H1 (cell line): ENCODE measurements around the gene PER2.

Experiments used
- CHD1 ChIP-seq: IDR thresholded peaks from 2 replicates; pipeline ENCODE4 v1.6.1; 2012; ENCODE audit warnings: low read depth, low read length, improper control_type of control experiment
- CTCF ChIP-seq, 3 experiments: IDR thresholded peaks; 1 replicate in 2 of 3; 2 replicates in 1 of 3; pipeline versions ENCODE4 v1.5.1 to v1.6.1; 2011; ENCODE audit warnings: low read length in 3 of 3, mild to moderate bottlenecking in 3 of 3, inconsistent platforms in 2 of 3, low read depth in 1 of 3, moderate library complexity in 1 of 3; ENCODE audit not compliant: insufficient read depth in 1 of 3; ENCODE audit errors: control extremely low read depth in 1 of 3
- EP300 ChIP-seq, 2 experiments: IDR thresholded peaks; 1 replicate in 1 of 2; 2 replicates in 1 of 2; pipeline ENCODE4 v1.6.1; 2011 to 2012; ENCODE audit warnings: low read depth in 2 of 2, low read length in 2 of 2, mild to moderate bottlenecking in 2 of 2, borderline replicate concordance in 1 of 2, inconsistent platforms in 1 of 2, moderate library complexity in 1 of 2
- JUN ChIP-seq: IDR thresholded peaks from 2 replicates; pipeline ENCODE4 v1.6.1; 2011; ENCODE audit warnings: low read depth, mild to moderate bottlenecking, improper control_type of control experiment, low read length
- MAX ChIP-seq: IDR thresholded peaks from 2 replicates; pipeline ENCODE4 v1.6.1; 2012; ENCODE audit warnings: inconsistent platforms
- POLR2A ChIP-seq, 2 experiments: IDR thresholded peaks; 1 replicate in 1 of 2; 2 replicates in 1 of 2; pipeline ENCODE4 v1.6.1; 2011; ENCODE audit warnings: low read depth in 2 of 2, low read length in 2 of 2, mild to moderate bottlenecking in 2 of 2; ENCODE audit errors: control extremely low read depth in 1 of 2
- POLR2AphosphoS5 ChIP-seq: IDR thresholded peaks from 2 replicates; pipeline ENCODE4 v1.6.1; 2011; ENCODE audit warnings: low read depth, low read length
- ZNF274 ChIP-seq: IDR thresholded peaks from 2 replicates; pipeline ENCODE4 v1.7.0; 2012; ENCODE audit warnings: low read length, borderline replicate concordance; ENCODE audit errors: extremely low read depth

DNA sequence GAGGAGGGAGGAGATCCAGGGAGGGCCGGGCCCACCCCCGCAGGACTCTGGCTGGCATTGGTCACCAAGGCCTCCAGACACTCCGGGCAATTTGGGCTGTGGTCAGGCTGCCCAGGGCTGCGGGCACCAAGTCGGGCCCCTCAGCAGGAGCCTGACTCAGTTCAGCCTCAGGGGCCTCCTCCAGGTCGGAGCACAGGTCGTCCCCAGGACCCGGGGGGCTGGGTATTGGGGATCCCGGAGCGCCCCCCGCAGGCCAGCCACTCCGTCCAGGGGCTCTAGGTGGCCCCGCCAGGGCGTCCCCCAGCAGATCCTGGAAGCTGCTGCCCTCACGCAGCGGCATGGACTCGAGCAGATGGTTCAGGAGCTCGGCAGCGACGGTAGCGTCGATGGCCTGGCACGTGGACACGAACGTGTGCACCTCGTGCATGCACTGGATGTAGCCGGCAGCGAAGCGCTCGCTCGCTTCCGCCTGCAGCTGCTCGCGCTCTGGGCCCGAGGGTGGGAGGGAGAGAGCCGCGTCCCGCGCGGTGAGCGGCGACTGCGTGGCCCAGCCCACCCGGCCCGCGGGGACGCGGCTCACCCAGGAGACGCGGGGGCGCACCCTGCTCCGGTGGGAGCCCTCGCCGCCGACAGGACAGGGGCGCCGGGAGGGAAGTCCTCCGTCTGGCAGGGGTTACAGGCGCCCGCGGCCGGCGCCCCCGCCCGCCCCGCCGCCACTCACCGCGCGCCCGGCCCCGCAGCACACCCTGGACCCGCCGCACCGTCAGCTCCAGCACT, 49.5 kb downstream of the PER2 start:
- TF ChIP-seq POLR2A (IDR thresholded peaks at IDR 0.05; ENCODE audit: control extremely low read depth in 1 of 2, low read depth in 2 of 2, low read length in 2 of 2) (no peak), CTCF (IDR thresholded peaks at IDR 0.05; ENCODE audit: control extremely low read depth in 1 of 3, insufficient read depth in 1 of 3, low read depth in 1 of 3, low read length in 3 of 3) (peak in 1 of 3 experiments; percentile 15; a peak in 1 of 4 replicates), EP300 (IDR thresholded peaks at IDR 0.05; ENCODE audit: borderline replicate concordance in 1 of 2, low read depth in 2 of 2, low read length in 2 of 2) (no peak), ZNF274 (no peak), CHD1 (no peak), JUN (no peak), POLR2AphosphoS5 (peak; percentile 60; the same call in 1 of the 2 replicates), MAX (peak; percentile 100)
